Endodermal cell (in vitro differentiated cells): ENCODE data around the gene TUBG2. TPM values are rescaled to one million over a fixed set of nuclear protein-coding genes. Genes with fewer than 3 reads are reported as not detected.

Experiments
- DNase-seq: peaks from one replicate; pipeline ENCODE4 v3.0.0-alpha.2; 2017
- H3K27ac ChIP-seq: 2 replicates; pipeline ENCODE4 v1.5.1; 2013; ENCODE audit warnings: mild to moderate bottlenecking, low read depth, low read length, moderate library complexity
- H3K27me3 ChIP-seq: 2 replicates; pipeline ENCODE4 v1.6.1; 2013; ENCODE audit warnings: mild to moderate bottlenecking, low read length, moderate library complexity; ENCODE audit not compliant: insufficient read depth, control insufficient read depth, poor library complexity, severe bottlenecking
- H3K36me3 ChIP-seq: 2 replicates; pipeline ENCODE4 v1.7.0; 2013; ENCODE audit warnings: mild to moderate bottlenecking, low read length, moderate library complexity; ENCODE audit not compliant: control insufficient read depth, insufficient read depth
- H3K4me1 ChIP-seq: one replicate; pipeline ENCODE4 v1.7.0; 2013; ENCODE audit warnings: low read length; ENCODE audit not compliant: control insufficient read depth, insufficient read depth
- H3K4me3 ChIP-seq: 2 replicates; pipeline ENCODE4 v1.5.1; 2013; ENCODE audit warnings: mild to moderate bottlenecking, low read length, moderate library complexity
- H3K9ac ChIP-seq: 2 replicates; pipeline ENCODE4 v1.6.1; 2013; ENCODE audit warnings: mild to moderate bottlenecking, low read length, moderate library complexity; ENCODE audit not compliant: poor library complexity, severe bottlenecking; ENCODE audit errors: extremely low read depth
- H3K9me3 ChIP-seq: 2 replicates; pipeline ENCODE4 v1.6.1; 2013; ENCODE audit warnings: mild to moderate bottlenecking, low read length, moderate library complexity; ENCODE audit not compliant: control insufficient read depth
- H3K27ac Mint-ChIP-seq: 2 replicates; pipeline ENCODE4 v1.8.0; 2020; ENCODE audit warnings: mixed read lengths
- H3K27me3 Mint-ChIP-seq: 2 replicates; pipeline ENCODE4 v1.8.0; 2021; ENCODE audit warnings: mild to moderate bottlenecking, mixed read lengths; ENCODE audit not compliant: insufficient read depth
- H3K36me3 Mint-ChIP-seq: 2 replicates; pipeline ENCODE4 v1.8.0; 2020; ENCODE audit warnings: low read depth, mixed read lengths
- H3K4me1 Mint-ChIP-seq: 2 replicates; pipeline ENCODE4 v1.8.0; 2020; ENCODE audit warnings: mixed read lengths
- H3K4me3 Mint-ChIP-seq: 2 replicates; pipeline ENCODE4 v1.8.0; 2020; ENCODE audit warnings: mild to moderate bottlenecking, moderate library complexity, mixed read lengths
- H3K9me3 Mint-ChIP-seq: 2 replicates; pipeline ENCODE4 v1.8.0; 2020; ENCODE audit warnings: mild to moderate bottlenecking, mixed read lengths
- WGBS, 2 experiments: methylation state at CpG; one replicate each; pipeline versions ENCODE4 v1.1.5 to v1.1.7; 2013; ENCODE audit warnings: missing lambda C conversion rate in 2 of 2, mixed read lengths in 1 of 2; ENCODE audit not compliant: insufficient coverage in 1 of 2, insufficient read length in 1 of 2; 5-methylcytosine and 5-hydroxymethylcytosine counted together
- total RNA-seq, 2 donors: library from RNA; stranded (reverse); fragmentation: NEBNext Ultra II Directional in 1 of 2; extraction: Animal tissue kit (Norgen Biotek cat#: 25700) in 1 of 2; gene quantifications; 2 replicates in 1 of 2; 3 replicates in 1 of 2; pipeline ENCODE4 v1.2.1, GENCODE V29; 2021
- TF ChIP-seq, protein P1 (sequence below): fragments of 200-600 bp; sonication (generic); conservative IDR thresholded peaks from 2 replicates; pipeline ENCODE4 v1.5.0; 2021; ENCODE audit warnings: antibody characterized with exemption, mild to moderate bottlenecking

The TUBG2 gene
- total RNA-seq, 2 donors from 2014 or later = 32.4 to 38.0 TPM

- Histone ChIP-seq H3K27me3 (peaks cover 23% of the 10 kb centered on the region), H3K9me3 (no peaks in the 10 kb centered on the region), H3K36me3 (peaks cover 6% of the 10 kb centered on the region), H3K4me3 (no peak overlapping the region), H3K9ac (no peak overlapping the region), H3K27ac (no peak overlapping the region), H3K4me1 (peaks cover 2% of the 10 kb centered on the region)
- Mint-ChIP-seq H3K27ac (no peak overlapping the region), H3K4me1 (peaks cover 19% of the 10 kb centered on the region), H3K27me3 (peaks cover 59% of the 10 kb centered on the region), H3K4me3 (no peak overlapping the region), H3K36me3 (peaks cover 13% of the 10 kb centered on the region), H3K9me3 (no peaks in the 10 kb centered on the region)
- 95 to 96% methylated on average over 46 to 50 of the region's 50 CpGs for WGBS, 2 experiments
- TF ChIP-seq, protein P1, sequence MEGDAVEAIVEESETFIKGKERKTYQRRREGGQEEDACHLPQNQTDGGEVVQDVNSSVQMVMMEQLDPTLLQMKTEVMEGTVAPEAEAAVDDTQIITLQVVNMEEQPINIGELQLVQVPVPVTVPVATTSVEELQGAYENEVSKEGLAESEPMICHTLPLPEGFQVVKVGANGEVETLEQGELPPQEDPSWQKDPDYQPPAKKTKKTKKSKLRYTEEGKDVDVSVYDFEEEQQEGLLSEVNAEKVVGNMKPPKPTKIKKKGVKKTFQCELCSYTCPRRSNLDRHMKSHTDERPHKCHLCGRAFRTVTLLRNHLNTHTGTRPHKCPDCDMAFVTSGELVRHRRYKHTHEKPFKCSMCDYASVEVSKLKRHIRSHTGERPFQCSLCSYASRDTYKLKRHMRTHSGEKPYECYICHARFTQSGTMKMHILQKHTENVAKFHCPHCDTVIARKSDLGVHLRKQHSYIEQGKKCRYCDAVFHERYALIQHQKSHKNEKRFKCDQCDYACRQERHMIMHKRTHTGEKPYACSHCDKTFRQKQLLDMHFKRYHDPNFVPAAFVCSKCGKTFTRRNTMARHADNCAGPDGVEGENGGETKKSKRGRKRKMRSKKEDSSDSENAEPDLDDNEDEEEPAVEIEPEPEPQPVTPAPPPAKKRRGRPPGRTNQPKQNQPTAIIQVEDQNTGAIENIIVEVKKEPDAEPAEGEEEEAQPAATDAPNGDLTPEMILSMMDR = no peak
- DNase-seq = no peak
Observed at GRCh38 chr17:42684929-42685556, 26.0 kb downstream of the TUBG2 start.

DNA sequence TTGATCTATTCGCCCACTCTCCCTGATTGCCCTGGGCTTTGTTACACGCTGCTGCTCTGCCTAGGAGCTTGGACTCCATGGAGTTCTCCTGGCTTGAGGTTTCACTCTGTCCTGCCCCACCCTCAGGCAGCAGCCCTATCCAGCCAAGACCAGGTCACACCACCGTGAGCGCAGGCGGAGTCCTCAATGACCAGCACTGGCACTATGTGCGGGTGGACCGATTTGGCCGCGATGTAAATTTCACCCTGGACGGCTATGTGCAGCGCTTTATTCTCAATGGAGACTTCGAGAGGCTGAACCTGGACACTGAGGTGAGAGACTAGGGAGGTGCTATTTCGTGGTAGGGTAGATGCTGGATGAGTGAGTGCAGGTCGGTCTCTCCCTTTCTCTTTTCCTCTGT lies 26.7 kb downstream of the TUBG2 start:
- H3K27me3 ChIP-seq = peaks cover 23% of the 10 kb centered on the region
- Mint-ChIP-seq H3K27ac (no peak overlapping the region), H3K9me3 (no peaks in the 10 kb centered on the region), H3K4me1 (peaks cover 19% of the 10 kb centered on the region), H3K4me3 (no peak overlapping the region), H3K27me3 (peaks cover 52% of the 10 kb centered on the region), H3K36me3 (peaks cover 13% of the 10 kb centered on the region)
- DNase-seq = no peak
- H3K27ac ChIP-seq = no peak overlapping the region
- H3K4me3 ChIP-seq = no peak overlapping the region
- H3K9ac ChIP-seq = no peak overlapping the region
- peaks cover 8% of the 10 kb centered on the region for H3K36me3 ChIP-seq
- H3K9me3 ChIP-seq = no peaks in the 10 kb centered on the region
- WGBS, 2 experiments = 91 to 99% methylated on average over 13 to 14 of the region's 14 CpGs
- TF ChIP-seq, protein P1 = no peak
- peaks cover 2% of the 10 kb centered on the region for H3K4me1 ChIP-seq

DNA sequence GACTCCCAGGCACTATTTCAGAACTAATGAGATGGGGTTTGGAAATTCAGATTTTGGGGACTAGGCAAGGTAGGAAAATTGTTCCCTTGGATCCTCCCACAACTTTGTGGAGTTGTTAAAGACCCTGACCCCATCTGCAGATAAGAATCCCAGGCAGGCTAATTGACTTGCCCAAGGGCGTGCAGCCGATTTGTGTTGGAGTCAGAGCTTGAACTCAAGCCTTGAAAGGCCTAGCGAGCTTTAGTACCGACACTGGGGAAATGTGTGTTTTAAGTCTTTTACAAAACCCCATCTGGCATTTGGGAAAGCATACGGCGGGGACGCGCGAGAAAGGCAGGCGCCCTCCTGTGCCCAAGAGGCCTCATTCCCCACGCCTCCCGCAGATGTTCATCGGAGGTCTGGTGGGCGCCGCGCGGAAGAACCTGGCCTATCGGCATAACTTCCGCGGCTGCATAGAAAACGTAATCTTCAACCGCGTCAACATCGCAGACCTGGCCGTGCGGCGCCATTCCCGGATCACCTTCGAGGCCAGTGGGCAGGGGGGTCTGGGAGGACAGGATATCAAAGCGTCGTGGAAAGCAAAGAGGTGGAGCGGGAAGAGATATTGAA lies 27.5 kb downstream of the TUBG2 start:
- no peak overlapping the region for H3K27ac Mint-ChIP-seq
- H3K36me3 Mint-ChIP-seq = peaks cover 13% of the 10 kb centered on the region
- H3K4me1 ChIP-seq = peaks cover under 1% of the 10 kb centered on the region
- H3K27me3 ChIP-seq = peaks cover 20% of the 10 kb centered on the region
- H3K27me3 Mint-ChIP-seq = peaks cover 45% of the 10 kb centered on the region
- H3K4me3 Mint-ChIP-seq = no peak overlapping the region
- H3K9me3 Mint-ChIP-seq = no peaks in the 10 kb centered on the region
- TF ChIP-seq, protein P1 = no peak
- H3K4me1 Mint-ChIP-seq = peaks cover 16% of the 10 kb centered on the region
- no peak overlapping the region for H3K27ac ChIP-seq
- no peak overlapping the region for H3K9ac ChIP-seq
- peak; percentile 60 for DNase-seq
- no peak overlapping the region for H3K4me3 ChIP-seq
- no peaks in the 10 kb centered on the region for H3K9me3 ChIP-seq
- WGBS, 2 experiments = 94 to 97% methylated on average over 30 to 32 of the region's 32 CpGs
- H3K36me3 ChIP-seq = peaks cover 8% of the 10 kb centered on the region
